A549 (cell line): ENCODE results near the gene REEP3. TPM values are rescaled to one million over a fixed set of nuclear protein-coding genes. Genes with fewer than 3 reads are reported as not detected.

Source experiments
- ATAC-seq, 2 experiments: fragments of 200-7000 bp in 1 of 2; fragments of >200 bp in 1 of 2; cut with Nextera tagmentation in 1 of 2; cut with Tn5 transposase in 1 of 2; 3 replicates each; pipeline versions ENCODE4 v1.8.0 to v1.9.1; 2018 to 2020; ENCODE audit warnings: mild to moderate bottlenecking in 1 of 2, moderate library complexity in 1 of 2
- CTCF ChIA-PET: fragments of 300-600 bp; sonication (Branson Sonifier 250); formaldehyde crosslinking; extraction: SDS; loops from one replicate; lab custom pipeline; 2021; ENCODE audit warnings: antibody characterized with exemption, inconsistent platforms; lab: Yijun Ruan, JAX
- POLR2A ChIA-PET: fragments of 350-600 bp; formaldehyde crosslinking; extraction: SDS; loops from one replicate; lab custom pipeline; 2021; ENCODE audit warnings: antibody characterized with exemption, inconsistent platforms; lab: Yijun Ruan, JAX
- DNase-seq, 2 experiments: peaks; one replicate each; pipeline versions ENCODE4 v3.0.0 to v3.0.0-alpha.2; 2011 to 2016; ENCODE audit warnings: low read depth in 1 of 2, low spot score in 1 of 2
- FAIRE-seq: peaks from 2 replicates; lab custom pipeline; 2011; peaks lifted over from hg19 to GRCh38; lab: Jason Lieb, UNC
- H3K27ac ChIP-seq, 2 experiments: fragments of >200 bp; sonication (Bioruptor Twin); formaldehyde crosslinking; 3 replicates each; pipeline ENCODE4 v1.5.1; 2016 to 2017
- H3K4me1 ChIP-seq: fragments of >200 bp; sonication (Bioruptor Twin); formaldehyde crosslinking; 3 replicates; pipeline ENCODE4 v1.6.1; 2016
- H3K4me2 ChIP-seq: fragments of >200 bp; sonication (Bioruptor Twin); formaldehyde crosslinking; 3 replicates; pipeline ENCODE4 v1.6.1; 2016
- H3K4me3 ChIP-seq: fragments of >200 bp; sonication (Bioruptor Twin); formaldehyde crosslinking; 3 replicates; pipeline ENCODE4 v1.5.1; 2016
- H3K9me3 ChIP-seq: fragments of >200 bp; sonication (Bioruptor Twin); formaldehyde crosslinking; 3 replicates; pipeline ENCODE4 v1.6.1; 2016
- BHLHE40 ChIP-seq: IDR thresholded peaks from 2 replicates; pipeline ENCODE4 v1.6.1; 2012; ENCODE audit warnings: low read depth, low read length, inconsistent platforms
- CBX2 ChIP-seq: fragments of 200-600 bp; sonication (generic); IDR thresholded peaks from 2 replicates; pipeline ENCODE4 v1.6.1; 2016; ENCODE audit warnings: low read depth, mild to moderate bottlenecking, borderline replicate concordance
- CBX8 ChIP-seq: fragments of 200-600 bp; sonication (generic); IDR thresholded peaks from 2 replicates; pipeline ENCODE4 v1.6.1; 2016
- CHD4 ChIP-seq: fragments of 200-600 bp; sonication (generic); IDR thresholded peaks from 2 replicates; pipeline ENCODE4 v1.6.1; 2016; ENCODE audit warnings: antibody characterized with exemption, mild to moderate bottlenecking, borderline replicate concordance
- EHF ChIP-seq: fragments of 250-450 bp; sonication (Bioruptor Pico); IDR thresholded peaks from 2 replicates; pipeline ENCODE4 v1.5.0; 2020; ENCODE audit warnings: mild to moderate bottlenecking
- EP300 ChIP-seq, 2 experiments: fragments of >200 bp; sonication (Bioruptor Twin); formaldehyde crosslinking; IDR thresholded peaks; 2 replicates in 1 of 2; 3 replicates in 1 of 2; pipeline ENCODE4 v1.6.1; 2016 to 2017
- FOSL2 ChIP-seq, 2 experiments: fragments of 450-650 bp in 1 of 2; fragments of >200 bp in 1 of 2; sonication (Bioruptor Twin) in 1 of 2; formaldehyde crosslinking; IDR thresholded peaks; 2 replicates each; pipeline versions ENCODE4 v1.5.0 to v1.6.1; 2016 to 2020; ENCODE audit warnings: mild to moderate bottlenecking in 1 of 2, moderate library complexity in 1 of 2
- GATA3 ChIP-seq: IDR thresholded peaks from 2 replicates; pipeline ENCODE4 v1.6.1; 2012; ENCODE audit warnings: borderline replicate concordance
- HEYL ChIP-seq: fragments of 250-450 bp; sonication (Bioruptor Pico); IDR thresholded peaks from 2 replicates; pipeline ENCODE4 v1.8.0; 2021; ENCODE audit warnings: mild to moderate bottlenecking, moderate library complexity
- HOXA7 ChIP-seq: fragments of 250-450 bp; sonication (Bioruptor Pico); IDR thresholded peaks from 2 replicates; pipeline ENCODE4 v1.5.0; 2020; ENCODE audit warnings: mild to moderate bottlenecking, moderate library complexity
- HOXB5 ChIP-seq: fragments of 250-450 bp; sonication (Bioruptor Pico); IDR thresholded peaks from 2 replicates; pipeline ENCODE4 v1.5.0; 2020; ENCODE audit warnings: mild to moderate bottlenecking, moderate library complexity
- JUN ChIP-seq, 2 experiments: fragments of >200 bp; sonication (Bioruptor Twin); formaldehyde crosslinking; IDR thresholded peaks; 2 replicates in 1 of 2; 3 replicates in 1 of 2; pipeline ENCODE4 v1.6.1; 2016 to 2017
- JUNB ChIP-seq: fragments of >200 bp; sonication (Bioruptor Twin); formaldehyde crosslinking; IDR thresholded peaks from 2 replicates; pipeline ENCODE4 v1.6.1; 2016
- KDM1A ChIP-seq: fragments of 200-600 bp; sonication (generic); IDR thresholded peaks from 2 replicates; pipeline ENCODE4 v1.6.1; 2016; ENCODE audit warnings: low read depth, mild to moderate bottlenecking
- MAFK ChIP-seq: fragments of 450-650 bp; IDR thresholded peaks from 2 replicates; pipeline ENCODE4 v1.6.1; 2014; ENCODE audit not compliant: partially characterized antibody
- MAZ ChIP-seq: fragments of 150-350 bp; IDR thresholded peaks from 2 replicates; pipeline ENCODE4 v1.6.1; 2014; ENCODE audit warnings: antibody characterized with exemption, low read depth, low read length, borderline replicate concordance
- MYC ChIP-seq: IDR thresholded peaks from 2 replicates; pipeline ENCODE4 v1.6.1; 2012; ENCODE audit warnings: mild to moderate bottlenecking, inconsistent platforms, low read length, improper control_type of control experiment, borderline replicate concordance
- NFE2L2 ChIP-seq: fragments of 150-350 bp; conservative IDR thresholded peaks from 2 replicates; pipeline ENCODE4 v1.6.1; 2014; ENCODE audit warnings: low read length
- PHF8 ChIP-seq: fragments of 200-600 bp; sonication (generic); IDR thresholded peaks from 2 replicates; pipeline ENCODE4 v1.6.1; 2016; ENCODE audit warnings: low read depth, mild to moderate bottlenecking, antibody characterized with exemption, moderate library complexity, borderline replicate concordance
- POLR2AphosphoS2 ChIP-seq: conservative IDR thresholded peaks from 2 replicates; pipeline ENCODE4 v1.6.1; 2012; ENCODE audit warnings: low read length, improper control_type of control experiment, inconsistent platforms
- RAD21 ChIP-seq, 2 experiments: fragments of >200 bp in 1 of 2; sonication (Bioruptor Twin) in 1 of 2; formaldehyde crosslinking in 1 of 2; IDR thresholded peaks in 1 of 2; conservative IDR thresholded peaks in 1 of 2; 2 replicates in 1 of 2; 3 replicates in 1 of 2; pipeline ENCODE4 v1.6.1; 2012 to 2018; ENCODE audit warnings: inconsistent platforms in 1 of 2
- RNF2 ChIP-seq: fragments of 200-600 bp; sonication (generic); IDR thresholded peaks from 2 replicates; pipeline ENCODE4 v1.6.1; 2016; ENCODE audit warnings: low read depth, mild to moderate bottlenecking, antibody characterized with exemption, moderate library complexity, borderline replicate concordance
- SMC3 ChIP-seq: fragments of >200 bp; sonication (Bioruptor Twin); formaldehyde crosslinking; IDR thresholded peaks from 3 replicates; pipeline ENCODE4 v1.6.1; 2018; ENCODE audit warnings: inconsistent platforms
- TFCP2L1 ChIP-seq: fragments of 250-450 bp; sonication (Bioruptor Pico); IDR thresholded peaks from 2 replicates; pipeline ENCODE4 v1.5.0; 2021; ENCODE audit warnings: mild to moderate bottlenecking
- TP53 ChIP-seq: fragments of 250-450 bp; sonication (Bioruptor Pico); IDR thresholded peaks from 2 replicates; pipeline ENCODE4 v1.5.0; 2021; ENCODE audit warnings: mild to moderate bottlenecking, moderate library complexity
- ZC3H11A ChIP-seq: fragments of 450-650 bp; IDR thresholded peaks from 2 replicates; pipeline ENCODE4 v1.6.1; 2014; ENCODE audit warnings: antibody characterized with exemption, mild to moderate bottlenecking
- ZNF302 ChIP-seq: fragments of 250-450 bp; sonication (Bioruptor Pico); IDR thresholded peaks from 2 replicates; pipeline ENCODE4 v1.9.0; 2021; ENCODE audit warnings: inconsistent platforms, mild to moderate bottlenecking, moderate library complexity
- WGBS: methylation state at CpG from one replicate; pipeline ENCODE4 v1.1.6; 2017; ENCODE audit errors: missing lambda C conversion rate; 5-methylcytosine and 5-hydroxymethylcytosine counted together
- polyA plus RNA-seq, 4 experiments: library from polyadenylated mRNA; depleted of rRNA in 3 of 4; stranded (reverse); fragments of >200 nt; fragmentation: RNase III in 1 of 4; extraction: RNeasy Plus Mini Kit Qiagen cat#74134 plus additional on column Dnase treatment in 1 of 4; gene quantifications; 2 replicates in 3 of 4; 3 replicates in 1 of 4; pipeline ENCODE4 v1.2.3, GENCODE V29; 2011 to 2017
- TF ChIP-seq, protein P1 (sequence below): fragments of >200 bp; sonication (Bioruptor Twin); formaldehyde crosslinking; IDR thresholded peaks from 3 replicates; pipeline ENCODE4 v1.5.1; 2016
- TF ChIP-seq, protein P2 (sequence below): IDR thresholded peaks from 2 replicates; pipeline ENCODE4 v1.6.1; 2012
- TF ChIP-seq, protein P3 (sequence below): fragments of 450-650 bp; IDR thresholded peaks from 2 replicates; pipeline ENCODE4 v1.6.1; 2014; ENCODE audit warnings: antibody characterized with exemption

The REEP3 gene
- polyA plus RNA-seq, 2 of the 4 experiments (the other 2 are of a cell fraction): 19.6 to 35.8 TPM

DNA sequence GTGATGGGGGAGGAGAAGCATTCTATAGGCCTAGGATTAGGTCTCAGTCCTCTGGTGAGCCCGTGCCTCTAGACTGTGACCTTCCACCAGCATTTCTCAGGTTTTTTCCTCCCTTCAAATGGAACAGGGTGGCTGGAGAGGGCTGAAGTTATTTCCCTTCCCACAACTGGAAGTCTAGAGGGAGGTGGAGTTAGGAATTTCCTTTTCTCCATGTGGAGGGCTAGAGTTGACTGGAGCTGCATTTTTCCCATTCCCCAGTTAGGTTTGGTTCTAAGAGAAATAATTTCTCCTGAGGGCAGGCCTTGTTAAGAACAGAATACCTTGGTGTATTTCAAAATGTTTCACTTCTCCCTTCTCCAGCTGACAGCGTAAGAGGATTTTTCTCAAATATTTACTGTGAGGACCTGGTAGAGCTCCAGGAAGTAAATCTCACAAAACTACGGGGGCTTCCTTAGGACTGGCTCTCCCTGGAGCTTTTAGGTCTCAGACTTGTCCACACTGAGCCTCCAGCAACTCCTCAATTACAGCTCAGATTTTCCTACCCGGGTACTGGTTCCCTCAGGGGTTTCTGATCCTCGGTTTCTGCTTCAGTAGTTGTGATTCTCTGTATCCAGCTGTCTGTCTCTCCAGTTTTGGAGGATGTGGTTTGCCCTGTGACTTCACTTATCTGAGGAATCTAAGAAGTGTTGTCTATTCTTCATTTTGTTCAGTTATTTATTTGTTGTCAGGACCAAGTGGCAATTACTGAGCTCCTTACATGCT is 6.0 kb upstream of the REEP3 start:
- ATAC-seq (peak; percentile 54 to 84; a peak in 5 of 6 replicates), FAIRE-seq (no peak), DNase-seq (peak in 1 of 2 experiments; percentile 53)
- Histone ChIP-seq H3K27ac (peak overlapping the region; percentile 50 to 75; a peak in 5 of 6 replicates), H3K4me3 (no peak overlapping the region), H3K4me2 (peak overlapping the region; percentile 65), H3K4me1 (peaks cover 23% of the 10 kb centered on the region)
- CTCF ChIA-PET: interaction anchor here (1.7 kb wide), 1 partner anchor 205 kb away, joined by 4 read pairs; no protein-coding TSS in a partner anchor
- POLR2A ChIA-PET: interaction anchor here (1.0 kb wide), 1 partner anchor 50 kb away, joined by 4 read pairs; no protein-coding TSS in a partner anchor
- 32% methylated on average over 5 of the region's 5 CpGs for WGBS
- no peak for TF ChIP-seq BHLHE40
- TF ChIP-seq NFE2L2: no peak
- TF ChIP-seq POLR2AphosphoS2: no peak
- TF ChIP-seq RNF2: no peak
- TF ChIP-seq HOXB5 (CRISPR knock-in tag): no peak
- TF ChIP-seq, protein P1, sequence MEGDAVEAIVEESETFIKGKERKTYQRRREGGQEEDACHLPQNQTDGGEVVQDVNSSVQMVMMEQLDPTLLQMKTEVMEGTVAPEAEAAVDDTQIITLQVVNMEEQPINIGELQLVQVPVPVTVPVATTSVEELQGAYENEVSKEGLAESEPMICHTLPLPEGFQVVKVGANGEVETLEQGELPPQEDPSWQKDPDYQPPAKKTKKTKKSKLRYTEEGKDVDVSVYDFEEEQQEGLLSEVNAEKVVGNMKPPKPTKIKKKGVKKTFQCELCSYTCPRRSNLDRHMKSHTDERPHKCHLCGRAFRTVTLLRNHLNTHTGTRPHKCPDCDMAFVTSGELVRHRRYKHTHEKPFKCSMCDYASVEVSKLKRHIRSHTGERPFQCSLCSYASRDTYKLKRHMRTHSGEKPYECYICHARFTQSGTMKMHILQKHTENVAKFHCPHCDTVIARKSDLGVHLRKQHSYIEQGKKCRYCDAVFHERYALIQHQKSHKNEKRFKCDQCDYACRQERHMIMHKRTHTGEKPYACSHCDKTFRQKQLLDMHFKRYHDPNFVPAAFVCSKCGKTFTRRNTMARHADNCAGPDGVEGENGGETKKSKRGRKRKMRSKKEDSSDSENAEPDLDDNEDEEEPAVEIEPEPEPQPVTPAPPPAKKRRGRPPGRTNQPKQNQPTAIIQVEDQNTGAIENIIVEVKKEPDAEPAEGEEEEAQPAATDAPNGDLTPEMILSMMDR: no peak
- TF ChIP-seq, protein P2, sequence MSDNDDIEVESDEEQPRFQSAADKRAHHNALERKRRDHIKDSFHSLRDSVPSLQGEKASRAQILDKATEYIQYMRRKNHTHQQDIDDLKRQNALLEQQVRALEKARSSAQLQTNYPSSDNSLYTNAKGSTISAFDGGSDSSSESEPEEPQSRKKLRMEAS: no peak
- TF ChIP-seq HOXA7 (CRISPR knock-in tag): no peak
- no peak for TF ChIP-seq TFCP2L1 (CRISPR knock-in tag)
- TF ChIP-seq CHD4: no peak
- no peak for TF ChIP-seq ZNF302 (CRISPR knock-in tag)
- no peak for TF ChIP-seq MAZ
- no peak for TF ChIP-seq SMC3
- no peak for TF ChIP-seq HEYL (CRISPR knock-in tag)
- no peak for TF ChIP-seq KDM1A
- no peak for TF ChIP-seq EP300 (IDR thresholded peaks at IDR 0.05)
- TF ChIP-seq, all 56 proteins: peak for 0
- H3K9me3 ChIP-seq: peaks cover 15% of the 10 kb centered on the region; the same call in 2 of the 3 replicates

DNA sequence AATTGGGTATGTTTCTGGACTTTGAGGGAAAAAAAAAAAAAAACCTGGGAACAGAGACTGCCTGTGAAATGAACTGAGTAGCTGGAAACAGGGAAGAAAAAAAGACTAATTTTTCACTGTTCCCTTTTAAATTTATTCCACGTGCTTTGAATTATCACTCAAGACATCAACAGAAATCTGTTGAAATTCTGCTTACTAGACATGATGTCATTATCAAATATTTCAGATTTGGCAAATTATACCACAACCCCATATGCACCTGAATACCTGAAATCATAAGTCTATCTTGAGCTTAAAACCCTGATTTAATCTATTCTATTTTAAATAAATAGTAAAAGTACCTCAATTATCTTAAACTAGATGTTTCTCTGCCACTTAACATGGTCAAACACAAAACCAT is 5.0 kb upstream of the REEP3 start:
- peak overlapping the region; percentile 65; the same call in 2 of the 3 replicates for H3K4me2 ChIP-seq

DNA sequence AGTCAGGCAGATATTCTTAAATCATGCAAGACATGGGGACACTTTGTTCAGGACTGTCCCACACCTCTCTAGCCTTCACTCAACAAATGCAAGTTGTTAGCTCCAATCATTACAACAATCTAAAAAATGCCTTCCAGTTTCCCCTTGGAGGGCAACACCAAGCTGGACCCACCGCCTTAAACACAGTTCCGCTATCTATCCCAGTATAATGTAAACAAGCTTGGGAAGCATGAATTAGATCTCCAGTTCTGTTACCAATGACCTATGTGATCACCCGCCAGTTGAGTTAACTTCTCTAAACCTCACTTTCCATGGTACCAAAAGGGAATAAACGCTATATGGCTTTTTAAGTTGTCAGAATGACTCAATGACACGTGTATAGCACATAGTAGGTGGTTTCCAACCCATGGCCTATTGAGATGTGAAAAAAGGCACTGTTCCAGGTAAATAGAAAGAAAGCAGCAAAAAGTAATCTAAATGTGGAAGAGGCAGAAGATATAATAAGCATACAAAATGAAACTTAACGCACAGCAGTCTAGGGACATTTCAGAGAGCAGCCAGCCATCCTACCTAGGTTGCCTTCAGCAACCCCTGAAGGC is 2.4 kb upstream of the REEP3 start:
- no peak for TF ChIP-seq MYC
- no peak for TF ChIP-seq ZC3H11A
- no peak for TF ChIP-seq POLR2AphosphoS2
- no peak for TF ChIP-seq NFE2L2
- TF ChIP-seq EHF: no peak
- no peak for TF ChIP-seq JUNB
- no peak for TF ChIP-seq CBX8
- no peak for TF ChIP-seq RAD21 (conservative IDR thresholded peaks at IDR 0.05 in 1 of 2, IDR thresholded peaks at IDR 0.05 in 1 of 2)
- TF ChIP-seq PHF8: no peak
- TF ChIP-seq HOXB5 (CRISPR knock-in tag): no peak
- TF ChIP-seq GATA3: no peak
- TF ChIP-seq, protein P3, sequence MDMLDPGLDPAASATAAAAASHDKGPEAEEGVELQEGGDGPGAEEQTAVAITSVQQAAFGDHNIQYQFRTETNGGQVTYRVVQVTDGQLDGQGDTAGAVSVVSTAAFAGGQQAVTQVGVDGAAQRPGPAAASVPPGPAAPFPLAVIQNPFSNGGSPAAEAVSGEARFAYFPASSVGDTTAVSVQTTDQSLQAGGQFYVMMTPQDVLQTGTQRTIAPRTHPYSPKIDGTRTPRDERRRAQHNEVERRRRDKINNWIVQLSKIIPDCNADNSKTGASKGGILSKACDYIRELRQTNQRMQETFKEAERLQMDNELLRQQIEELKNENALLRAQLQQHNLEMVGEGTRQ: no peak
- TF ChIP-seq HOXA7 (CRISPR knock-in tag): no peak
- no peak for TF ChIP-seq FOSL2 (IDR thresholded peaks at IDR 0.05)
- no peak for TF ChIP-seq FOSL2 (CRISPR knock-in tag; IDR thresholded peaks at IDR 0.05)
- TF ChIP-seq MAZ: no peak
- ChIA-PET CTCF (interaction anchor here (0.9 to 1.6 kb wide), 2 partner anchors 17 to 351 kb away, joined by 3 to 7 read pairs; no protein-coding TSS in a partner anchor), POLR2A (no interaction called here)
- Histone ChIP-seq H3K27ac (no peak overlapping the region), H3K4me2 (peak overlapping the region; percentile 83; the same call in 1 of the 3 replicates), H3K4me1 (peaks cover 35% of the 10 kb centered on the region), H3K9me3 (peaks cover 5% of the 10 kb centered on the region; the same call in 2 of the 3 replicates), H3K4me3 (no peak overlapping the region)
- 89% methylated on average over 6 of the region's 6 CpGs for WGBS
- DNase-seq (no peak), FAIRE-seq (no peak), ATAC-seq (no peak)

More for the DNA sequence above, 5.0 kb upstream of the REEP3 start:
- ChIA-PET CTCF (interaction anchor here (0.6 kb wide), 1 partner anchor 43 kb away, joined by 3 read pairs; no protein-coding TSS in a partner anchor), POLR2A (interaction anchor here (0.6 kb wide), 1 partner anchor 897 kb away, joined by 3 read pairs; no protein-coding TSS in a partner anchor)
- no peak for TF ChIP-seq TP53 (CRISPR knock-in tag)
- no peak for TF ChIP-seq CBX2
- no peak for TF ChIP-seq MYC
- TF ChIP-seq, protein P2: no peak
- peak; percentile 2 for TF ChIP-seq MAFK
- TF ChIP-seq JUN (IDR thresholded peaks at IDR 0.05): no peak
- peaks cover 15% of the 10 kb centered on the region; the same call in 2 of the 3 replicates for H3K9me3 ChIP-seq
- ATAC-seq (no peak), FAIRE-seq (no peak), DNase-seq (no peak)
- H3K4me1 ChIP-seq: peaks cover 24% of the 10 kb centered on the region
- 93% methylated on average over 1 of the region's 1 CpG for WGBS
- H3K27ac ChIP-seq: no peak overlapping the region
- no peak overlapping the region for H3K4me3 ChIP-seq
